ENCODE data around the gene LRP8.

DNA sequence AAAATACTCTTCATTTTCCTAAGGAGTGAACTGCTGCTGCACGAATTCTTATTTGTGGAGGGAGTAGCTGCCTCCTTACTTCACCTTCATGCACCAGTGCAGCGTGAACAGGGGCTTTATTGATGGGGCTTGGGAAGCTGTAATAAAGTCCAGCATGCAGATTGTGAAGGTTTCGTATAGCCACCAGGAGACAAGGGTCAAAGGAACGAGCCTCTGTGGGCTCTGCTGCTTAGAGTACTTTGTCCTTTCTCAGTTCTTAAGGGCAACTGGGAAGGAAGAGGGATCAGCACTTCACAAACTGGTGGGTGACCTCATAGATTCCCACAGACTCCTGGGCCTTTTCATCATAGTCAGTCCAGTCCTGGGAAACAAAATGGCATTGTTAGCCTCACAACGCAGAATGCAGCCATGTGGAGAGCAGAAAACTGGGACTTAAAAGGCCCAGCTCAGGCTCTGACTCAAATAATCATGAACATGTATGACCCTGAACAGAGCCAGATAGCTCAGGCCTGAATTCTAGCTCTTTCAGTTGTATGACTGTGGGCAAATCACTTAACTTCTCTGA, 113.4 kb downstream of the LRP8 start:
- TF ChIP-seq, protein P1, sequence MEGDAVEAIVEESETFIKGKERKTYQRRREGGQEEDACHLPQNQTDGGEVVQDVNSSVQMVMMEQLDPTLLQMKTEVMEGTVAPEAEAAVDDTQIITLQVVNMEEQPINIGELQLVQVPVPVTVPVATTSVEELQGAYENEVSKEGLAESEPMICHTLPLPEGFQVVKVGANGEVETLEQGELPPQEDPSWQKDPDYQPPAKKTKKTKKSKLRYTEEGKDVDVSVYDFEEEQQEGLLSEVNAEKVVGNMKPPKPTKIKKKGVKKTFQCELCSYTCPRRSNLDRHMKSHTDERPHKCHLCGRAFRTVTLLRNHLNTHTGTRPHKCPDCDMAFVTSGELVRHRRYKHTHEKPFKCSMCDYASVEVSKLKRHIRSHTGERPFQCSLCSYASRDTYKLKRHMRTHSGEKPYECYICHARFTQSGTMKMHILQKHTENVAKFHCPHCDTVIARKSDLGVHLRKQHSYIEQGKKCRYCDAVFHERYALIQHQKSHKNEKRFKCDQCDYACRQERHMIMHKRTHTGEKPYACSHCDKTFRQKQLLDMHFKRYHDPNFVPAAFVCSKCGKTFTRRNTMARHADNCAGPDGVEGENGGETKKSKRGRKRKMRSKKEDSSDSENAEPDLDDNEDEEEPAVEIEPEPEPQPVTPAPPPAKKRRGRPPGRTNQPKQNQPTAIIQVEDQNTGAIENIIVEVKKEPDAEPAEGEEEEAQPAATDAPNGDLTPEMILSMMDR (IDR thresholded peaks at IDR 0.05; ENCODE audit: extremely low read depth in 1 of 2, insufficient read depth in 1 of 2, low read depth in 1 of 2, low read length in 2 of 2): no peak
- no peak for TF ChIP-seq POLR2AphosphoS5 (IDR thresholded peaks at IDR 0.05; ENCODE audit: insufficient read depth, low read depth, low read length)
- no peak for TF ChIP-seq POLR2A (IDR thresholded peaks at IDR 0.05; ENCODE audit: low read depth, low read length)
- TF ChIP-seq EZH2 (IDR thresholded peaks at IDR 0.05; ENCODE audit: borderline replicate concordance, low read depth, low read length, severe bottlenecking): no peak
- TF ChIP-seq, protein P2, sequence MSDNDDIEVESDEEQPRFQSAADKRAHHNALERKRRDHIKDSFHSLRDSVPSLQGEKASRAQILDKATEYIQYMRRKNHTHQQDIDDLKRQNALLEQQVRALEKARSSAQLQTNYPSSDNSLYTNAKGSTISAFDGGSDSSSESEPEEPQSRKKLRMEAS (IDR thresholded peaks at IDR 0.05; ENCODE audit: insufficient read depth, insufficient read length): no peak
- no peak for TF ChIP-seq GATA2 (IDR thresholded peaks at IDR 0.05; ENCODE audit: insufficient read depth, insufficient read length, low read depth, low read length)
